Activated naive CD8-positive, alpha-beta T cell treated with anti-CD3 and anti-CD28 coated beads, Interleukin-2, amount 10 ng/mL, durations not matched to agents 7 days and 5 days (primary cell): ENCODE results near the gene PHEX. TPM values are rescaled to one million over a fixed set of nuclear protein-coding genes. Genes with fewer than 3 reads are reported as not detected.

Source experiments
- ATAC-seq: fragments of 150-1000 bp; cut with Tn5 transposase; one replicate; pipeline ENCODE4 v1.10.0; 2021; ENCODE audit warnings: low read depth, moderate library complexity
- POLR2A ChIA-PET: fragments of 350-600 bp; sonication (Branson Sonifier 250); formaldehyde crosslinking; loops from one replicate; lab custom pipeline; 2021; ENCODE audit warnings: antibody characterized with exemption; lab: Charles Lee
- DNase-seq: peaks from one replicate; pipeline ENCODE4 v3.0.0; 2021
- H3K27ac Mint-ChIP-seq: one replicate; pipeline ENCODE4 v1.8.0; 2022; ENCODE audit warnings: mild to moderate bottlenecking, mixed read lengths
- H3K27me3 Mint-ChIP-seq: one replicate; pipeline ENCODE4 v1.8.0; 2022; ENCODE audit warnings: mild to moderate bottlenecking, moderate library complexity, mixed read lengths
- H3K36me3 Mint-ChIP-seq: one replicate; pipeline ENCODE4 v1.8.0; 2021; ENCODE audit warnings: mild to moderate bottlenecking, mixed read lengths
- H3K4me1 Mint-ChIP-seq: one replicate; pipeline ENCODE4 v1.8.0; 2021; ENCODE audit warnings: mixed read lengths
- H3K4me3 Mint-ChIP-seq: one replicate; pipeline ENCODE4 v1.8.0; 2022; ENCODE audit warnings: mild to moderate bottlenecking, moderate library complexity, mixed read lengths
- H3K9me3 Mint-ChIP-seq: one replicate; pipeline ENCODE4 v1.8.0; 2021; ENCODE audit warnings: mixed read lengths
- total RNA-seq, 2 experiments: library from RNA; stranded (reverse); gene quantifications; one replicate each; pipeline ENCODE4 v1.2.3, GENCODE V29; 2021

Gene PHEX
- total RNA-seq, 2 experiments from 2014 or later, result 0.23 to 0.55 TPM

DNA sequence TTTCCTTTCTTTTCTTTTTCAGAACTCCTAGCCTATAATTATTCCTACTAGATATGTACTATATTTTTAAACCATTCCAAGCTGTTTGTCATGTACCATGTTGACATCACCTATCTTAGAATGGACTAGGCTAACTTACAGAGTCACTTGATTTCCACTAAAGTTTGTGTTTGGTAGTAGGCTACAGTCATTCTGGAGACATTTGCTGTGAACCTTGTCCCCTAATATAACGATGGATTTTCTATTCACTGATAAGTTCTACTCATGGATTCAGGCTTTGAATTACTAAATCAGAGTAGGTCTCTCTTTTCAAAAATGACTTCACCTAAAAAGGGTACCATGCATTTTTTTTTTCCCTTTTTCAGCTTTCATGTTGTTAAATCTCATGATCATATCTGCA, 93.4 kb downstream of the PHEX start:
- Mint-ChIP-seq H3K9me3 (no peaks in the 10 kb centered on the region), H3K4me1 (no peaks in the 10 kb centered on the region), H3K36me3 (no peaks in the 10 kb centered on the region), H3K27me3 (peaks cover 2% of the 10 kb centered on the region), H3K4me3 (no peak overlapping the region), H3K27ac (no peak overlapping the region)
- ATAC-seq (no peak), DNase-seq (no peak)
- POLR2A ChIA-PET, result no interaction called here

DNA sequence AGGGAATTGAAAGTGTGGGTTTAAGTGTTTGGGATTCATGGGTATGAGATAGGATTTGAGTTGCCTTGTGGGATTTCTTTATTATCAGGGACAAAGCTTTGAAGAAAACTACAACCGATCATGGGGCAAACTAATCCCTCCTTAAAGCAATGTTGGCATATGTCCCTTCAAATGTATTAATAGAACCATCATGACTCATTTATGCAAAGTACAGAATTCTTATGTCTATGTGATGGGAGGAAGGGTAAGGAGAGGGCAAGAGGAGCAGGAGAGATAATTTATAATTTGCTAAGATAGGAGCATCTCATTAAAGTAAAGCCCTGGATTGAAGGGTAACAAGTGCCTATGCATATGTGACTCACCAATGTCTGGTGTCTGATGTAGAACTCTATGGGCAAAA, 94.2 kb downstream of the PHEX start:
- POLR2A ChIA-PET, result no interaction called here
- peaks cover 2% of the 10 kb centered on the region for H3K27me3 Mint-ChIP-seq

GRCh38 chrX:22128961-22129360, 96.8 kb downstream of the PHEX start:
- H3K4me3 Mint-ChIP-seq, result no peak overlapping the region
- H3K4me1 Mint-ChIP-seq, result no peaks in the 10 kb centered on the region
- no peaks in the 10 kb centered on the region for H3K36me3 Mint-ChIP-seq
- H3K27me3 Mint-ChIP-seq, result peaks cover 2% of the 10 kb centered on the region
- POLR2A ChIA-PET, result no interaction called here
- no peak for ATAC-seq
- DNase-seq, result no peak
- H3K27ac Mint-ChIP-seq, result no peak overlapping the region
- no peaks in the 10 kb centered on the region for H3K9me3 Mint-ChIP-seq

More for the DNA sequence above, 94.2 kb downstream of the PHEX start:
- ATAC-seq (no peak), DNase-seq (no peak)
- Mint-ChIP-seq H3K9me3 (no peaks in the 10 kb centered on the region), H3K36me3 (no peaks in the 10 kb centered on the region), H3K4me3 (no peak overlapping the region), H3K4me1 (no peaks in the 10 kb centered on the region), H3K27ac (no peak overlapping the region)

GRCh38 chrX:22134681-22135080, 102.6 kb downstream of the PHEX start:
- H3K4me3 Mint-ChIP-seq, result no peak overlapping the region
- no peak overlapping the region for H3K27ac Mint-ChIP-seq
- H3K36me3 Mint-ChIP-seq, result no peaks in the 10 kb centered on the region
- ATAC-seq (no peak), DNase-seq (no peak)
- POLR2A ChIA-PET, result no interaction called here
- H3K27me3 Mint-ChIP-seq, result no peaks in the 10 kb centered on the region
- no peaks in the 10 kb centered on the region for H3K9me3 Mint-ChIP-seq
- H3K4me1 Mint-ChIP-seq, result no peaks in the 10 kb centered on the region

GRCh38 chrX:22135171-22135711, 103.1 kb downstream of the PHEX start:
- Mint-ChIP-seq H3K4me3 (no peak overlapping the region), H3K27me3 (no peaks in the 10 kb centered on the region), H3K9me3 (no peaks in the 10 kb centered on the region), H3K27ac (no peak overlapping the region), H3K4me1 (no peaks in the 10 kb centered on the region), H3K36me3 (no peaks in the 10 kb centered on the region)
- POLR2A ChIA-PET, result no interaction called here
- no peak for DNase-seq
- no peak for ATAC-seq

GRCh38 chrX:22135994-22136684, 104.0 kb downstream of the PHEX start:
- DNase-seq, result no peak
- POLR2A ChIA-PET, result no interaction called here

GRCh38 chrX:22136711-22137110, 104.6 kb downstream of the PHEX start:
- no peaks in the 10 kb centered on the region for H3K4me1 Mint-ChIP-seq
- no peak for ATAC-seq
- no peaks in the 10 kb centered on the region for H3K36me3 Mint-ChIP-seq
- H3K27ac Mint-ChIP-seq, result no peak overlapping the region
- H3K27me3 Mint-ChIP-seq, result no peaks in the 10 kb centered on the region
- H3K9me3 Mint-ChIP-seq, result no peaks in the 10 kb centered on the region
- no peak overlapping the region for H3K4me3 Mint-ChIP-seq
- POLR2A ChIA-PET, result no interaction called here
- DNase-seq, result no peak

More at GRCh38 chrX:22135994-22136684, 104.0 kb downstream of the PHEX start:
- no peak overlapping the region for H3K27ac Mint-ChIP-seq
- no peak for ATAC-seq
- H3K27me3 Mint-ChIP-seq, result no peaks in the 10 kb centered on the region
- no peak overlapping the region for H3K4me3 Mint-ChIP-seq
- no peaks in the 10 kb centered on the region for H3K9me3 Mint-ChIP-seq
- no peaks in the 10 kb centered on the region for H3K36me3 Mint-ChIP-seq
- H3K4me1 Mint-ChIP-seq, result no peaks in the 10 kb centered on the region

GRCh38 chrX:22139822-22140221, 107.7 kb downstream of the PHEX start:
- H3K27me3 Mint-ChIP-seq, result peaks cover 2% of the 10 kb centered on the region
- no peak overlapping the region for H3K4me3 Mint-ChIP-seq
- no peaks in the 10 kb centered on the region for H3K4me1 Mint-ChIP-seq
- DNase-seq (no peak), ATAC-seq (no peak)
- no peak overlapping the region for H3K27ac Mint-ChIP-seq
- H3K36me3 Mint-ChIP-seq, result no peaks in the 10 kb centered on the region
- POLR2A ChIA-PET, result no interaction called here
- H3K9me3 Mint-ChIP-seq, result no peaks in the 10 kb centered on the region

GRCh38 chrX:22141047-22141730, 109.1 kb downstream of the PHEX start:
- Mint-ChIP-seq H3K36me3 (no peaks in the 10 kb centered on the region), H3K27ac (no peak overlapping the region), H3K9me3 (no peaks in the 10 kb centered on the region), H3K27me3 (peaks cover 2% of the 10 kb centered on the region), H3K4me3 (no peak overlapping the region), H3K4me1 (no peaks in the 10 kb centered on the region)
- POLR2A ChIA-PET, result no interaction called here
- no peak for DNase-seq
- ATAC-seq, result no peak

GRCh38 chrX:22147214-22147613, 115.1 kb downstream of the PHEX start:
- Mint-ChIP-seq H3K9me3 (no peaks in the 10 kb centered on the region), H3K4me1 (no peaks in the 10 kb centered on the region), H3K36me3 (peaks cover 2% of the 10 kb centered on the region), H3K4me3 (no peak overlapping the region), H3K27me3 (peaks cover 2% of the 10 kb centered on the region), H3K27ac (no peak overlapping the region)
- no peak for DNase-seq
- POLR2A ChIA-PET, result no interaction called here
- ATAC-seq, result no peak

DNA sequence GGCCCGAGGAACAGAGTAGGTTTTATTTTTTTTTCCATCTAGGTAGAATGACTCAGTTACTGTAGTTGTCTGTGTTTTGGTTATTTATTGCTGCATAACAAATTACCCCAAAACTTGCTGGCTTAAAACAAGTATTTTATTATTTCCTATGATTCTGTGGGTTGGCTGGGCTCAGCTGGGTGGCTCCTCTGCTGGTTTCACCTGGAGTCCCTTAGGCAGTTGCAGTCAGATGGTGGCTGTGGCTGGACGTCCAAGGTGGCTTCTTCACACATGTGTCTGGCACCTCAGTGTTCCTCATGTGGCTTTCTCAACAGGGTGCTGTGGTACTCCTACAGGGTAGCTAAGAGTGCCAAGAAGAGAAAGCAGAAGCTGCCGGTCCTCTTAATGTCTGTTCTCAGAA, 115.8 kb downstream of the PHEX start:
- peaks cover 2% of the 10 kb centered on the region for H3K27me3 Mint-ChIP-seq
- no peak for ATAC-seq
- POLR2A ChIA-PET, result no interaction called here
- H3K4me1 Mint-ChIP-seq, result no peaks in the 10 kb centered on the region
- H3K9me3 Mint-ChIP-seq, result no peaks in the 10 kb centered on the region
- no peak for DNase-seq
- H3K27ac Mint-ChIP-seq, result no peak overlapping the region
- H3K4me3 Mint-ChIP-seq, result no peak overlapping the region
- H3K36me3 Mint-ChIP-seq, result peaks cover 2% of the 10 kb centered on the region

DNA sequence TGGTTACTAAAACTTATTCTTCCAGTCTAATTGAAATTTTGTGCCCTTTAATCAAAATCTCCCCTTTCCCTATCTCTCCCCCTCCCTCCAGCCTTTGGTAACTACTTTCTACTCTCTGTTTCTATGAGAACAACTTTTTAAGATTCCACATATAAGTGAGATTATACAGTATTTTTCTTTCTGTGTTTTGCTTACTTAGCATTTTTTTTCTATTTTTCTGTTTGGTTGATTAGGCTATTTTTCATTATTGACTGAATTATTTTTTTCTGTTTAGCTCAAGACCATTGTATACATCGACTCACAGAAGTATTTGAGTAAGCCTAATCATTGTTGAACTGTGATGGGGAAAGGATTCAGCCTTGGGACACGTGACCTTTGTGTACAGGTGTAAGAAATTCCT, 116.4 kb downstream of the PHEX start:
- POLR2A ChIA-PET, result no interaction called here
- Mint-ChIP-seq H3K4me1 (no peaks in the 10 kb centered on the region), H3K27me3 (peaks cover 2% of the 10 kb centered on the region), H3K9me3 (no peaks in the 10 kb centered on the region), H3K27ac (no peak overlapping the region), H3K4me3 (no peak overlapping the region), H3K36me3 (peaks cover 2% of the 10 kb centered on the region)
- DNase-seq (no peak), ATAC-seq (no peak)

DNA sequence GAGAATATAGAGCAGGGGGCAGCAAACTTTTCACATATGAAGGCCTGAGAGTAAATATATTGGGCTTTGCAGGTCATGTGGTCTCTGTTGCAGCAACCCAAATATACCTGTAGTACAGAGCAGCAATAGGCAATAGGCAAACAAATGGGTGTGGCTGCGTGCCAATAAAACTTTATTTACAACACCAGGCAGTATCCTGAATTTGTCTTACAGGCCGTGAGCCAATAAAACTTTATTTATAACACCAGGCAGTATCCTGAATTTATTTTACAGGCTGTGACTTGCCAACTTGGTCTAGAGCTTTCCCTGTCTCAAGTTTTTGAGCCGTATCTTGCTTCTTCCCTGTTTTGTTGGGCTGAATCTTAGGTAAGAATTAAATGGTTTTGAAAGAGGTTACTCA, 118.2 kb downstream of the PHEX start:
- H3K36me3 Mint-ChIP-seq, result peaks cover 2% of the 10 kb centered on the region
- POLR2A ChIA-PET, result no interaction called here
- ATAC-seq (no peak), DNase-seq (no peak)
- no peaks in the 10 kb centered on the region for H3K27me3 Mint-ChIP-seq
- H3K4me1 Mint-ChIP-seq, result no peaks in the 10 kb centered on the region
- no peak overlapping the region for H3K4me3 Mint-ChIP-seq
- H3K27ac Mint-ChIP-seq, result no peak overlapping the region
- no peaks in the 10 kb centered on the region for H3K9me3 Mint-ChIP-seq

DNA sequence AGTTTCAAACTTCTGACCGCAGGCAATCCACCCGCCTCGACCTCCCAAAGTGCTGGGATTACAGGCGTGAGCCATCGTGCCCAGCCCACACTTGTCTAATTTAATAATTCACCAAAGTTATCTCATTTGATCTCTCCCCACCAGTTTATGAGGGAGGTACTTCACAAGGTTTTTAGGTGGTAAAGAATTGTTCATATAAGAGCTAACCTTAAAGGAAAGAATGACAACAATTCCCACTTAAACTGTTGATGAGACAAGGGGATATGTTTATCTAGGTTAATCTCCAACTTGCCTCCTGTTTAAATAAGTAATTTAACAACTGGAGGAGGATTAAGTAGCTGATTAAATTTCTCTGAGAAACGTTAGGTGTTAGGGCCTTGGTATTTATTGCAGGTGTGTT, 123.0 kb downstream of the PHEX start:
- Mint-ChIP-seq H3K4me1 (no peaks in the 10 kb centered on the region), H3K4me3 (no peak overlapping the region), H3K36me3 (no peaks in the 10 kb centered on the region), H3K27ac (no peak overlapping the region), H3K9me3 (no peaks in the 10 kb centered on the region), H3K27me3 (peaks cover 2% of the 10 kb centered on the region)
- POLR2A ChIA-PET, result no interaction called here
- ATAC-seq (no peak), DNase-seq (no peak)
